Pericardium fibroblast (primary cell): ENCODE data around the gene MPPE1. TPM values are rescaled to one million over a fixed set of nuclear protein-coding genes. Genes with fewer than 3 reads are reported as not detected.

Source experiments
- total RNA-seq: library from RNA; depleted of rRNA; stranded (reverse); fragments of >200 nt; gene quantifications from 2 replicates; pipeline ENCODE4 v1.2.3, GENCODE V29; 2015

Gene MPPE1, protein sequence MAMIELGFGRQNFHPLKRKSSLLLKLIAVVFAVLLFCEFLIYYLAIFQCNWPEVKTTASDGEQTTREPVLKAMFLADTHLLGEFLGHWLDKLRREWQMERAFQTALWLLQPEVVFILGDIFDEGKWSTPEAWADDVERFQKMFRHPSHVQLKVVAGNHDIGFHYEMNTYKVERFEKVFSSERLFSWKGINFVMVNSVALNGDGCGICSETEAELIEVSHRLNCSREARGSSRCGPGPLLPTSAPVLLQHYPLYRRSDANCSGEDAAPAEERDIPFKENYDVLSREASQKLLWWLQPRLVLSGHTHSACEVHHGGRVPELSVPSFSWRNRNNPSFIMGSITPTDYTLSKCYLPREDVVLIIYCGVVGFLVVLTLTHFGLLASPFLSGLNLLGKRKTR
- total RNA-seq, result 20.0 and 20.8 TPM in 2 replicates

DNA sequence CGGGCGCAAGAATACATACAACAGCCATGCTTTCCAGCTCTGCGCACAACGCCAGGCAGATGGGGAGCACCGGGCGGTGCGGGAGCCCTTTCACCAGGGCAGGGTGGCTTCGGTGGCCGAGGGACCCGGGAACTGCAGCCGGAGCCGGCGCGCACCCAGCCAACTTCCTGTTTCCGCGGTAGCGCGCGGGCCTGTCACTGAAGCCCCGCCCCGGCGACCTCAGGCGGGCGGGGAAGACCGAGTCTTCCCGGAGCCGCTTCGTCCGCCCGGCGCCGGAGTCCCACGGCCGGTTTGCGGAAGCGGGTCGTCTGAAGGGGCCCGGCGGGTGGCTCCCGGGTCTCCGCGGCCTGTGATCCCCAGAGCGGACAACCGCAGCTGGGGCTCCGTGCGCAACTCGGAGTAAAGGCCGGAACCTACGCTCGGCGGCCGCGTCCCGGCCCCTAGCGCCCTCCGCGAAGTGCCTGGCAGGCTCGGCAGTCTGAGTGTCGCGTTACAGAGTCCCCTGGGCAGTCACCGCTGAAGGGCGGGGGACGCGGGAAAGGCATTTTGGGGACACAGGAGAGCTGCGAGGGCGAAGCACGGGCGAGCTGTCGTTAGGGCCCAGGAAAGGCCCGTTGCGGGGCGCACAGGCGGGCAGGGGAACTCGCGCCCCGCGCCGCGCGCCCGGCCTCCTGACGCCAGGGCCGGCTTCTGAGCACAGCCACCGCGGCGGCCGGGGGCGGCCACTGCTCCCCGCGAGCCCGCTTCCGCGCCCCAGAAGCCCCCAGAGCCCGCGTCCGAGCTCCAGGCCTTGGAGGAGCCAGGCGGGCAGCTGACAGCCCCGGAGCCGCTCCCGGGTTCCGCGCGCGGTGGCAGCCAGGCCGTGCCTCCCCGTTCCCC lies at the start of gene MPPE1:
Gene MPPE1 (minus strand): TSS at position 136 of the 879 bp plus-strand sequence. CDS start 11,053 bp downstream, outside the sequence.

DNA sequence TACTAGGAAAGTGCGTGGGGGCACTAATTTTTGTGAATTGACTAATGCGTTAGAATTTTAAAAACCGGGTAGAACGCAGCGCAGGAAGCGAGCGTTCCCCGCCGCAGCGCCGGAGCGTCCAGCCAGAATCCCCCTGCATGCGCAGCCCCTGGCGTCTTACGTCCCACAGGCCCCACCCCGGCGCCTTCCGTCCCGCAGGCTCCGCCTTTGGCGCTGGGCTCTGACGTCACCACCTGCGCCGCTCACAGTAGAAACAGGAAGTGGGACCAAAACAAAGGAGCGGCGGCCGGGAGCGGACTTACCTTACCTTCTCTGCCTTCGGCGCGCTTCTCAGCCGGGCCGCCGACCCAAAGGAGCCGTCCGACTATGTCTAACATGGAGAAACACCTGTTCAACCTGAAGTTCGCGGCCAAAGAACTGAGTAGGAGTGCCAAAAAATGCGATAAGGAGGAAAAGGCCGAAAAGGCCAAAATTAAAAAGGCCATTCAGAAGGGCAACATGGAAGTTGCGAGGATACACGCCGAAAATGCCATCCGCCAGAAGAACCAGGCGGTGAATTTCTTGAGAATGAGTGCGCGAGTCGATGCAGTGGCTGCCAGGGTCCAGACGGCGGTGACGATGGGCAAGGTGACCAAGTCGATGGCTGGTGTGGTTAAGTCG lies 56.8 kb downstream of the MPPE1 start, which contains the start of gene CHMP1B:
Gene CHMP1B (plus strand): TSS at position 268 of the 660 bp plus-strand sequence. CDS start 99 bp downstream, at position 367.

Other genes starting within 250 kb of the MPPE1 start
- 0.35 and 1.3 TPM in 2 replicates for gene GNAL, start 219.1 kb downstream of the MPPE1 start, total RNA-seq
- gene CHMP1B, start 56.9 kb downstream of the MPPE1 start, total RNA-seq, result 28.0 and 29.2 TPM in 2 replicates
- gene IMPA2, start 73.2 kb upstream of the MPPE1 start, total RNA-seq, result 22.8 and 36.1 TPM in 2 replicates
- not detected in 2 replicates for gene ANKRD62, start 185.5 kb upstream of the MPPE1 start, total RNA-seq